Keratinocyte (primary cell): ENCODE data around the gene CDKN1B. TPM values are rescaled to one million over a fixed set of nuclear protein-coding genes. Genes with fewer than 3 reads are reported as not detected.

Experiments
- DNase-seq: peaks from one replicate; pipeline ENCODE4 v3.0.0-alpha.2; 2011; ENCODE audit warnings: low read depth, missing footprints, low spot score
- FAIRE-seq: peaks from 2 replicates; lab custom pipeline; 2011; peaks lifted over from hg19 to GRCh38; lab: Jason Lieb, UNC
- H2AFZ ChIP-seq: 2 replicates; pipeline ENCODE4 v1.6.0; 2012; ENCODE audit warnings: low read length, control low read depth, inconsistent platforms; ENCODE audit not compliant: control insufficient read depth
- H3K27ac ChIP-seq: 2 replicates; pipeline ENCODE4 v1.5.1; 2011; ENCODE audit warnings: low read length; ENCODE audit not compliant: control insufficient read depth, insufficient read depth
- H3K27me3 ChIP-seq: 3 replicates; pipeline ENCODE4 v1.6.0; 2011; ENCODE audit warnings: low read length; ENCODE audit not compliant: control insufficient read depth, insufficient read depth; ENCODE audit errors: extremely low read depth
- H3K36me3 ChIP-seq, 2 experiments: 2 replicates in 1 of 2; 3 replicates in 1 of 2; pipeline ENCODE4 v1.5.1; 2011; ENCODE audit warnings: low read length in 2 of 2, mild to moderate bottlenecking in 1 of 2; ENCODE audit not compliant: control insufficient read depth in 2 of 2, insufficient read depth in 2 of 2; ENCODE audit errors: extremely low read depth in 1 of 2
- H3K4me1 ChIP-seq: 3 replicates; pipeline ENCODE4 v1.5.1; 2011; ENCODE audit warnings: low read length; ENCODE audit not compliant: control insufficient read depth, insufficient read depth; ENCODE audit errors: extremely low read depth
- H3K4me2 ChIP-seq: 3 replicates; pipeline ENCODE4 v1.6.0; 2011; ENCODE audit warnings: low read depth, low read length; ENCODE audit not compliant: control insufficient read depth, insufficient read depth; ENCODE audit errors: extremely low read depth
- H3K4me3 ChIP-seq, 3 experiments: fragments of 200-600 bp in 1 of 3; sonication (generic) in 1 of 3; 2 replicates in 2 of 3; 3 replicates in 1 of 3; pipeline ENCODE4 v1.5.1; 2011 to 2016; ENCODE audit warnings: low read length in 3 of 3, mild to moderate bottlenecking in 3 of 3, control low read depth in 2 of 3, inconsistent platforms in 1 of 3, low read depth in 1 of 3, mixed read lengths in 1 of 3, mixed run types in 1 of 3, moderate library complexity in 1 of 3; ENCODE audit not compliant: control insufficient read depth in 2 of 3, insufficient read depth in 2 of 3; ENCODE audit errors: extremely low read depth in 1 of 3
- H3K79me2 ChIP-seq: 2 replicates; pipeline ENCODE4 v1.6.0; 2012; ENCODE audit warnings: low read length; ENCODE audit not compliant: control insufficient read depth, insufficient read depth
- H3K9ac ChIP-seq: 3 replicates; pipeline ENCODE4 v1.6.0; 2011; ENCODE audit warnings: low read length; ENCODE audit not compliant: control insufficient read depth, insufficient read depth; ENCODE audit errors: extremely low read depth
- H3K9me1 ChIP-seq: 3 replicates; pipeline ENCODE4 v1.6.0; 2011; ENCODE audit warnings: low read length; ENCODE audit not compliant: control insufficient read depth, insufficient read depth; ENCODE audit errors: extremely low read depth
- H3K9me3 ChIP-seq: 2 replicates; pipeline ENCODE4 v1.5.1; 2012; ENCODE audit warnings: low read depth, low read length; ENCODE audit not compliant: control insufficient read depth
- H4K20me1 ChIP-seq: 3 replicates; pipeline ENCODE4 v1.6.0; 2011; ENCODE audit warnings: low read length; ENCODE audit not compliant: control insufficient read depth, insufficient read depth; ENCODE audit errors: extremely low read depth
- EZH2 ChIP-seq: IDR thresholded peaks from one replicate; pipeline ENCODE4 v1.6.1; 2012; ENCODE audit warnings: inconsistent platforms, mild to moderate bottlenecking, low read length, moderate library complexity
- dilution Hi-C: fragments of 300-500 bp; cut with MboI; formaldehyde crosslinking; loops from one replicate; pipeline ENCODE4 v1.7.0; 2020; ENCODE audit warnings: low sequenced_read_pairs; ENCODE audit not compliant: extremely low pct_ligation_motif_present
- polyA plus RNA-seq, 5 experiments: library from polyadenylated mRNA; depleted of rRNA in 3 of 5; stranded (reverse) in 3 of 5; stranded (forward) in 1 of 5; unstranded in 1 of 5; fragments of >200 nt; gene quantifications; 1 replicate in 1 of 5; 2 replicates in 3 of 5; 3 replicates in 1 of 5; pipeline versions ENCODE4 v1.2.1 to v1.2.3, GENCODE V29; 2011 to 2012; ENCODE audit warnings: missing spikeins in 2 of 5, low read depth in 1 of 5, low replicate concordance in 1 of 5
- TF ChIP-seq, protein P1 (sequence below), 3 experiments: IDR thresholded peaks in 1 of 3; conservative IDR thresholded peaks in 1 of 3; optimal IDR thresholded peaks in 1 of 3; 2 replicates in 2 of 3; 3 replicates in 1 of 3; pipeline versions ENCODE3 to v1.5.1; 2011; ENCODE audit warnings: low read length in 3 of 3, mild to moderate bottlenecking in 3 of 3, moderate library complexity in 2 of 3, control low read depth in 1 of 3, inconsistent platforms in 1 of 3; ENCODE audit not compliant: insufficient read depth in 2 of 3; ENCODE audit errors: extremely low read depth in 1 of 3

Gene CDKN1B
- polyA plus RNA-seq, 1 donor (not counting 4 experiments of a cell fraction or from before 2014, with no cell fraction given), result 5.1 TPM

DNA sequence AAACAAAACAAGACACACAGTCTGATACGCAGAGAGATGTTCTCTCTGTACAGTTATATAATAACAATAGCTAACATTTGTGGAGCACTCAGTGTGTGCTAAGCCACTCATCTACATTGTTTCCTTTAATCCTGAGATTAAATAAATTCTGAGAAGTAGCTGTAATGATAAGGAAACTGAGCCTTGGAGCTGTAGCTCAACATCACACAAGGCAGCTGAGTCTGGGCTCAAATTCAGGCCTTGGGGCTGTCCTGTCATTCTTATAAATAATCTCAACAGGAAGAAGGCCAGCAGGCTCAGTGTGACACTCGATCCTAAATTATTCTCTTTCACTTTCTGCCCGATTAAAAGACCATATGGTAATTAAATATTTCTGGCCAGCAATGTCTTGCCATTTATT is 24.5 kb downstream of the CDKN1B start:
- TF ChIP-seq, protein P1, sequence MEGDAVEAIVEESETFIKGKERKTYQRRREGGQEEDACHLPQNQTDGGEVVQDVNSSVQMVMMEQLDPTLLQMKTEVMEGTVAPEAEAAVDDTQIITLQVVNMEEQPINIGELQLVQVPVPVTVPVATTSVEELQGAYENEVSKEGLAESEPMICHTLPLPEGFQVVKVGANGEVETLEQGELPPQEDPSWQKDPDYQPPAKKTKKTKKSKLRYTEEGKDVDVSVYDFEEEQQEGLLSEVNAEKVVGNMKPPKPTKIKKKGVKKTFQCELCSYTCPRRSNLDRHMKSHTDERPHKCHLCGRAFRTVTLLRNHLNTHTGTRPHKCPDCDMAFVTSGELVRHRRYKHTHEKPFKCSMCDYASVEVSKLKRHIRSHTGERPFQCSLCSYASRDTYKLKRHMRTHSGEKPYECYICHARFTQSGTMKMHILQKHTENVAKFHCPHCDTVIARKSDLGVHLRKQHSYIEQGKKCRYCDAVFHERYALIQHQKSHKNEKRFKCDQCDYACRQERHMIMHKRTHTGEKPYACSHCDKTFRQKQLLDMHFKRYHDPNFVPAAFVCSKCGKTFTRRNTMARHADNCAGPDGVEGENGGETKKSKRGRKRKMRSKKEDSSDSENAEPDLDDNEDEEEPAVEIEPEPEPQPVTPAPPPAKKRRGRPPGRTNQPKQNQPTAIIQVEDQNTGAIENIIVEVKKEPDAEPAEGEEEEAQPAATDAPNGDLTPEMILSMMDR (optimal IDR thresholded peaks at IDR 0.05 in 1 of 3, IDR thresholded peaks at IDR 0.05 in 1 of 3, conservative IDR thresholded peaks at IDR 0.05 in 1 of 3; ENCODE audit: extremely low read depth in 1 of 3, insufficient read depth in 2 of 3, low read length in 3 of 3), result no peak
- TF ChIP-seq EZH2, result no peak
- H3K79me2 ChIP-seq, result no peaks in the 10 kb centered on the region
- dilution Hi-C loops, result no loop called here
- H3K27ac ChIP-seq, result no peak overlapping the region
- H3K9me1 ChIP-seq, result no peaks in the 10 kb centered on the region
- no peaks in the 10 kb centered on the region for H4K20me1 ChIP-seq
- peaks cover 18% of the 10 kb centered on the region for H3K4me1 ChIP-seq
- H3K9ac ChIP-seq, result no peak overlapping the region
- no peak for DNase-seq
- no peaks in the 10 kb centered on the region for H3K9me3 ChIP-seq
- H3K4me2 ChIP-seq, result peak overlapping the region; percentile 55
- peak overlapping the region; percentile 42 for H2AFZ ChIP-seq
- H3K4me3 ChIP-seq, result peak overlapping the region in 1 of 3 experiments; percentile 16
- no peaks in the 10 kb centered on the region for H3K36me3 ChIP-seq
- no peaks in the 10 kb centered on the region for H3K27me3 ChIP-seq
- FAIRE-seq, result no peak

DNA sequence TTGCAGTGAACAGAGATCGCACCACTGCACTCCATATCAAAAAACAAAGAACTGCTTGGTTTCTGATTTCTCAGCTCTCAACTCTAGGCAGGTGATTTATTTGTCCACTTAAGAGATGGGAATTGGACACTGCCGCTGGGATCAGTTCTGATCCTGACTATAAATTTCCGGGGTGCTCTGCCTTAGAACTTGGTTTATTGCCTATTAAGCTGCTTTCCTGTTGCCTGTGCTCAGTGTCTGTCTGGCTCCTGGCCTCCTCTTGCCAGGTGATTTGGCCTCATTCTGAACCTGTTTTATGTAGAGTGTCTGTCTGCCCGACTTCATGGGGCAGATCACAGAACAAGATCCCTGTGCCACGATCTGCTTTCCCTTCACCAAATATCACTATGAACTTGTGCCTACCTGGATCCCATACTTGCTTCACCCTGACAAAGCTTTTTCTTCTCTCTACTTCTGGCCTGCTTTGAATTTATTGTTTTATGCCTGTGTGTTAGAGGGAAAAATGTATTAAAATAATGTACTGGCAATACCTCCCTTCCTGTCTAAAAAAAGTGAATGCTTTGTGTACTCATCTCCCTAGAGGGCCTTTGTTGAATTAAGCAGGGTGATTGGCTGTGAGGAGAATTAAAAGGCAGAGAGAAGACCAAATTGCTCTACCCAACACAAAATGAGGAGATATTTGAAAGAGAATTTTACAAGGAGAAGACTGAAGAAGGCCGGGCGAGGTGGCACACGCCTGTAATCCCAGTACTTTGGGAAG is 27.6 kb downstream of the CDKN1B start:
- Histone ChIP-seq H3K9ac (no peak overlapping the region), H3K9me1 (no peaks in the 10 kb centered on the region), H3K4me2 (peak overlapping the region; percentile 13), H4K20me1 (no peaks in the 10 kb centered on the region), H3K4me1 (peaks cover 15% of the 10 kb centered on the region), H3K79me2 (no peaks in the 10 kb centered on the region), H3K27me3 (no peaks in the 10 kb centered on the region), H3K4me3 (no peak overlapping the region), H2AFZ (peak overlapping the region; percentile 70), H3K9me3 (no peaks in the 10 kb centered on the region), H3K27ac (no peak overlapping the region), H3K36me3 (no peaks in the 10 kb centered on the region)
- no peak for FAIRE-seq
- dilution Hi-C loops, result no loop called here
- no peak for TF ChIP-seq EZH2
- TF ChIP-seq, protein P1 (optimal IDR thresholded peaks at IDR 0.05 in 1 of 3, IDR thresholded peaks at IDR 0.05 in 1 of 3, conservative IDR thresholded peaks at IDR 0.05 in 1 of 3; ENCODE audit: extremely low read depth in 1 of 3, insufficient read depth in 2 of 3, low read length in 3 of 3), result no peak
- no peak for DNase-seq
